HEK293 (cell line): ENCODE data around the gene ERAL1.

Experiments used
- CTCF ChIA-PET: fragments of 350-600 bp; formaldehyde crosslinking; extraction: SDS; loops from one replicate; lab custom pipeline; 2021; ENCODE audit warnings: antibody characterized with exemption; lab: Yijun Ruan, JAX
- POLR2A ChIA-PET: fragments of 300-600 bp; formaldehyde crosslinking; extraction: SDS; loops from one replicate; lab custom pipeline; 2020; ENCODE audit warnings: antibody characterized with exemption, inconsistent platforms; lab: Yijun Ruan, JAX
- H3K27ac ChIP-seq: fragments of 200-500 bp; sonication (Bioruptor generic); 2 replicates; pipeline ENCODE4 v1.5.1; 2014; ENCODE audit warnings: low read depth, low read length, control low read depth, inconsistent platforms; ENCODE audit errors: extremely low read depth
- H3K36me3 ChIP-seq, 2 experiments: fragments of 200-500 bp in 1 of 2; sonication (Bioruptor generic) in 1 of 2; 1 replicate in 1 of 2; 2 replicates in 1 of 2; pipeline ENCODE4 v1.5.1; 2014 to 2017; ENCODE audit warnings: inconsistent platforms in 2 of 2, low read length in 2 of 2; ENCODE audit not compliant: control insufficient read depth in 2 of 2, insufficient read depth in 1 of 2
- H3K4me1 ChIP-seq: fragments of 200-500 bp; sonication (Bioruptor generic); 2 replicates; pipeline ENCODE4 v1.5.1; 2014; ENCODE audit warnings: mild to moderate bottlenecking, low read length, inconsistent platforms; ENCODE audit not compliant: control insufficient read depth, insufficient read depth
- H3K4me3 ChIP-seq: 2 replicates; pipeline ENCODE4 v1.5.1; 2011; ENCODE audit warnings: low read depth, mild to moderate bottlenecking, control low read depth, low read length, moderate library complexity
- H3K9me3 ChIP-seq: fragments of 200-500 bp; sonication (Bioruptor generic); 2 replicates; pipeline ENCODE4 v1.5.1; 2014; ENCODE audit warnings: low read depth, low read length, inconsistent platforms; ENCODE audit not compliant: control insufficient read depth, insufficient read depth
- EGR2 ChIP-seq: fragments of 450-650 bp; formaldehyde crosslinking; IDR thresholded peaks from 2 replicates; pipeline ENCODE4 v1.5.1; 2016; ENCODE audit warnings: low read depth, missing biosample characterization, missing genetic modification characterization
- GFI1B ChIP-seq: fragments of 450-650 bp; formaldehyde crosslinking; IDR thresholded peaks from 2 replicates; pipeline ENCODE4 v1.5.1; 2016; ENCODE audit warnings: missing biosample characterization, missing genetic modification characterization
- GLIS2 ChIP-seq: fragments of 450-650 bp; formaldehyde crosslinking; IDR thresholded peaks from 2 replicates; pipeline ENCODE4 v1.5.1; 2016; ENCODE audit warnings: missing biosample characterization, missing genetic modification characterization
- PBX3 ChIP-seq: sonication (generic); formaldehyde crosslinking; IDR thresholded peaks from 2 replicates; pipeline ENCODE4 v1.8.1; 2022; ENCODE audit warnings: mild to moderate bottlenecking, moderate library complexity, missing genetic modification reagents
- SCRT1 ChIP-seq: fragments of 450-650 bp; formaldehyde crosslinking; IDR thresholded peaks from 2 replicates; pipeline ENCODE4 v1.5.1; 2016; ENCODE audit warnings: missing biosample characterization, missing genetic modification characterization, borderline replicate concordance
- ZBTB49 ChIP-seq: fragments of 450-650 bp; formaldehyde crosslinking; IDR thresholded peaks from 2 replicates; pipeline ENCODE4 v1.5.1; 2016; ENCODE audit warnings: missing biosample characterization, missing genetic modification characterization, low read depth
- ZFHX2 ChIP-seq: fragments of 450-650 bp; formaldehyde crosslinking; conservative IDR thresholded peaks from 2 replicates; pipeline ENCODE4 v1.5.1; 2016; ENCODE audit warnings: missing biosample characterization, missing genetic modification characterization
- ZNF114 ChIP-seq: fragments of 450-650 bp; formaldehyde crosslinking; IDR thresholded peaks from 2 replicates; pipeline ENCODE4 v1.5.0; 2017; ENCODE audit warnings: missing biosample characterization, missing genetic modification characterization
- ZNF221 ChIP-seq: fragments of 450-650 bp; formaldehyde crosslinking; IDR thresholded peaks from 2 replicates; pipeline ENCODE4 v1.5.1; 2017; ENCODE audit warnings: missing biosample characterization, missing genetic modification characterization, borderline replicate concordance
- ZNF514 ChIP-seq: fragments of 450-650 bp; formaldehyde crosslinking; IDR thresholded peaks from 2 replicates; pipeline ENCODE4 v1.5.1; 2016; ENCODE audit warnings: missing biosample characterization, missing genetic modification characterization
- ZNF518A ChIP-seq: fragments of 450-650 bp; formaldehyde crosslinking; conservative IDR thresholded peaks from 2 replicates; pipeline ENCODE4 v1.5.1; 2016; ENCODE audit warnings: low read depth, missing biosample characterization, missing genetic modification characterization
- ZNF544 ChIP-seq: fragments of 450-650 bp; formaldehyde crosslinking; IDR thresholded peaks from 2 replicates; pipeline ENCODE4 v1.5.0; 2017; ENCODE audit warnings: missing biosample characterization, missing genetic modification characterization
- ZNF548 ChIP-seq: fragments of 450-650 bp; formaldehyde crosslinking; IDR thresholded peaks from 2 replicates; pipeline ENCODE4 v1.5.1; 2016; ENCODE audit warnings: missing biosample characterization, missing genetic modification characterization
- ZNF600 ChIP-seq: fragments of 450-650 bp; formaldehyde crosslinking; IDR thresholded peaks from 2 replicates; pipeline ENCODE4 v1.5.1; 2016; ENCODE audit warnings: missing biosample characterization, missing genetic modification characterization
- ZNF704 ChIP-seq: fragments of 450-650 bp; formaldehyde crosslinking; IDR thresholded peaks from 2 replicates; pipeline ENCODE4 v1.5.1; 2016; ENCODE audit warnings: missing biosample characterization, missing genetic modification characterization
- ZNF768 ChIP-seq: fragments of 450-650 bp; formaldehyde crosslinking; IDR thresholded peaks from 2 replicates; pipeline ENCODE4 v1.5.1; 2018; ENCODE audit warnings: missing biosample characterization, mild to moderate bottlenecking, missing genetic modification characterization
- ZNF837 ChIP-seq: fragments of 450-650 bp; formaldehyde crosslinking; IDR thresholded peaks from 2 replicates; pipeline ENCODE4 v1.5.1; 2016; ENCODE audit warnings: missing biosample characterization, missing genetic modification characterization
- ZXDB ChIP-seq: fragments of 450-650 bp; formaldehyde crosslinking; IDR thresholded peaks from 2 replicates; pipeline ENCODE4 v1.5.1; 2016; ENCODE audit warnings: missing biosample characterization, missing genetic modification characterization

The ERAL1 gene

GRCh38 chr17:28907709-28908475 lies 53.1 kb downstream of the ERAL1 start:
- H3K36me3 ChIP-seq: peaks cover 42 to 76% of the 10 kb centered on the region in 2 experiments
- no peaks in the 10 kb centered on the region for H3K9me3 ChIP-seq
- no peak for TF ChIP-seq ZNF114 (tag by site-specific recombination)
- no peak for TF ChIP-seq ZBTB49 (tag by site-specific recombination)
- TF ChIP-seq ZXDB (tag by site-specific recombination): no peak
- no peak for TF ChIP-seq ZNF548 (tag by site-specific recombination)
- no peak for TF ChIP-seq ZNF768 (tag by site-specific recombination)
- TF ChIP-seq PBX3: no peak
- TF ChIP-seq SCRT1 (tag by site-specific recombination): no peak
- TF ChIP-seq ZNF837 (tag by site-specific recombination): no peak
- no peak for TF ChIP-seq ZNF704
- TF ChIP-seq GLIS2 (tag by site-specific recombination): no peak
- no peak for TF ChIP-seq ZNF544 (tag by site-specific recombination)
- no peak for TF ChIP-seq ZNF514 (tag by site-specific recombination)
- no peak overlapping the region for H3K27ac ChIP-seq
- ChIA-PET CTCF (interaction anchor here (0.6 to 18.6 kb wide), 12 partner anchors 8 to 309 kb away, joined by 3 to 142 read pairs (median 4); partner anchors contain the start of genes FLOT2 and TLCD1), POLR2A (interaction anchor here (0.5 to 1.8 kb wide), 7 partner anchors 10 to 197 kb away, joined by 3 to 7 read pairs (median 3); partner anchors contain the start of genes FAM222B, FLOT2, PHF12 and PROCA1)
- H3K4me1 ChIP-seq: no peaks in the 10 kb centered on the region
- no peak overlapping the region for H3K4me3 ChIP-seq

GRCh38 chr17:28908640-28909167 lies 53.9 kb downstream of the ERAL1 start:
- Histone ChIP-seq H3K27ac (no peak overlapping the region), H3K4me1 (no peaks in the 10 kb centered on the region)
- ChIA-PET POLR2A (interaction anchor here (0.5 to 0.9 kb wide), 3 partner anchors 86 to 182 kb away, joined by 3 to 7 read pairs (median 4); no protein-coding TSS in a partner anchor), CTCF (interaction anchor here (0.5 to 18.6 kb wide), 11 partner anchors 7 to 224 kb away, joined by 3 to 142 read pairs (median 5); partner anchors contain the start of genes FLOT2 and TLCD1)
- TF ChIP-seq ZNF518A: no peak
- TF ChIP-seq ZNF221 (tag by site-specific recombination): no peak
- no peak for TF ChIP-seq EGR2 (tag by site-specific recombination)
- peak; percentile 82 for TF ChIP-seq ZNF600 (tag by site-specific recombination)
- peak; percentile 70; the same call in 1 of the 2 replicates for TF ChIP-seq GFI1B (tag by site-specific recombination)
- TF ChIP-seq ZFHX2 (tag by site-specific recombination): 0 out of 2 replicates have a peak, but pooled peaks have one; percentile 22
- TF ChIP-seq, all 188 proteins: peak for 3
- Histone ChIP-seq H3K4me3 (no peak overlapping the region), H3K36me3 (peaks cover 48 to 84% of the 10 kb centered on the region in 2 experiments), H3K9me3 (no peaks in the 10 kb centered on the region)
